H1 (cell line): ENCODE data around the gene PRKCA.

Source experiments
- CTCF ChIP-seq, 3 experiments: IDR thresholded peaks; 1 replicate in 2 of 3; 2 replicates in 1 of 3; pipeline versions ENCODE4 v1.5.1 to v1.6.1; 2011; ENCODE audit warnings: low read length in 3 of 3, mild to moderate bottlenecking in 3 of 3, inconsistent platforms in 2 of 3, low read depth in 1 of 3, moderate library complexity in 1 of 3; ENCODE audit not compliant: insufficient read depth in 1 of 3; ENCODE audit errors: control extremely low read depth in 1 of 3
- PHF8 ChIP-seq: fragments of 200-600 bp; sonication (generic); conservative IDR thresholded peaks from 2 replicates; pipeline ENCODE4 v1.7.1; 2012; ENCODE audit warnings: low read depth, mild to moderate bottlenecking, inconsistent platforms, low read length, moderate library complexity
- POLR2AphosphoS5 ChIP-seq: IDR thresholded peaks from 2 replicates; pipeline ENCODE4 v1.6.1; 2011; ENCODE audit warnings: low read depth, low read length

- TF ChIP-seq PHF8 (no peak), POLR2AphosphoS5 (no peak), CTCF (IDR thresholded peaks at IDR 0.05; ENCODE audit: control extremely low read depth in 1 of 3, insufficient read depth in 1 of 3, low read depth in 1 of 3, low read length in 3 of 3) (no peak)
Observed at GRCh38 chr17:66432996-66433551, 130.7 kb downstream of the PRKCA start.
